Fibroblast of skin of right quadriceps (primary cell): ENCODE data around the gene OXSM.
A peak's percentile ranks its signal among the peaks of the same experiment; 100 is the strongest.

Experiments used
- DNase-seq: peaks from one replicate; pipeline ENCODE4 v3.0.0-alpha.2; 2013

Gene OXSM

GRCh38 chr3:25812644-25813043, 22.8 kb downstream of the OXSM start:
- no peak for DNase-seq

DNA sequence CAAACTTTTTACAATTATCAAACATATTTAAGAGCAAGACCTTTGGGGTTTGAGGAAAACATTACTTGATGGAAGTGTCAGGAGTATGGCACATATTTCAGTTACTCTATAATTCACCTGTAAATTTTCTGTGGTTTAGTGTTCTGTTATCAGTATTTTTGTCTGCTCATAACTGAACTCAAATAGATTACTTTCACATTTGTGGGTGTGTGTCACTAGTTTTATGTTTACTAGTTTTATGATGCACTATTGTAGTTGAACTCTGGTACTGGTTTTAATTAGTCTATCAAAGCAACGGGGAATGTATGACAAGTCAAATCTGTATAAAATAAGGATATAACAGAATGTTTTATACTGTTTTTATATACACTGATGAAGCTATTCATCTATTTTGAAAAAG, 27.2 kb downstream of the OXSM start:
- no peak for DNase-seq

- no peak for DNase-seq
These were observed 27.7 kb downstream of the OXSM start for GRCh38 chr3:25817638-25818037.

DNA sequence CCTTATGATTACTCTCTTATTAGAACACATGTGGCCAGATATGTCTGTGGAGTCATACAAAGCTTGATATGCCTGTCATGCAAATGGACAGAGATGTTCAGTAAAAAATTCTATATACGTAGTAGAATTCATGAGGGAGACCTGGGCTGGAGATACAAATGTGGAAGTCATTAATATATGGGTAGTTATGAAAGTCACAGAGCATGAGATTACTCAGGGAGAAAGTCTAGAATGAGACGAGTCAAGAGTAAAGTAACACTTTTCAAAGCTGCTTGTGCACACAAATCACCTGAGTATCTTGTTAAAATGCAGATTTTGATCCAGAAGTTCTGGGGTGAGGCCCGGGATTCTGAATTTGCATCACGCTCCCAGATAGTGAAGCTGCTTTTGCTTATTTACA, 28.4 kb downstream of the OXSM start:
- DNase-seq, result no peak

- peak; percentile 88 for DNase-seq
These were observed 30.5 kb downstream of the OXSM start for GRCh38 chr3:25820366-25820765.

DNA sequence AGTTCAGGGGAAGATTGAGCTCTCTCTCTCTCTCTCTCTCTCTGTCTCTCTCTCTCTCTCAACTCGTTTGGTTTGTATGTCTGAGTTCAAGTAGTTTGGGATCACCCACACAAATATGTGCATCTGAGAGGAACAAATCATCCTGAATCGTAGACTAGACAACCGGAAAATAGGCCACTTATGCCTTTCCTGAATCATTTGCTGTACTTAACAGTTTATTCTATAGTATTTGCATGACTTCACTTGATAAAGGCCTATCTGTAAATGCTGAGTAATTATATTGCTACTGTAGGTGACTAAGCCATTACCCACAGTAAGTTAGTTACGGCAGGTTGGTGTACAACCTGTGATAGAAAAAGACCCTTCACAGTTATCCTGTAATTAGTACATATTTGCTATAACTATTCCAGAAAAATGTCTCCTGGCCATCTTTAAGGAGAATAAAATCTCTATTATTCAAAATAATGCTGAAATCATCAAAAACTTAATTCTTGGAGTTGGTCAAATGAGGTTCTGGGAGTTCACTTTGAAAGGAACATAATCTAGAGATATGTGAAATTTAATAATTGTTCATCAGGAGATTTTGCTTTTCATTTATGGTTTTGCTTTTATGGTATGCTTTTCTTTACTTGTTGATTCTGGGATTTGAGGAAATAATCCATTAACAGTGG, 31.1 kb downstream of the OXSM start:
- no peak for DNase-seq

DNA sequence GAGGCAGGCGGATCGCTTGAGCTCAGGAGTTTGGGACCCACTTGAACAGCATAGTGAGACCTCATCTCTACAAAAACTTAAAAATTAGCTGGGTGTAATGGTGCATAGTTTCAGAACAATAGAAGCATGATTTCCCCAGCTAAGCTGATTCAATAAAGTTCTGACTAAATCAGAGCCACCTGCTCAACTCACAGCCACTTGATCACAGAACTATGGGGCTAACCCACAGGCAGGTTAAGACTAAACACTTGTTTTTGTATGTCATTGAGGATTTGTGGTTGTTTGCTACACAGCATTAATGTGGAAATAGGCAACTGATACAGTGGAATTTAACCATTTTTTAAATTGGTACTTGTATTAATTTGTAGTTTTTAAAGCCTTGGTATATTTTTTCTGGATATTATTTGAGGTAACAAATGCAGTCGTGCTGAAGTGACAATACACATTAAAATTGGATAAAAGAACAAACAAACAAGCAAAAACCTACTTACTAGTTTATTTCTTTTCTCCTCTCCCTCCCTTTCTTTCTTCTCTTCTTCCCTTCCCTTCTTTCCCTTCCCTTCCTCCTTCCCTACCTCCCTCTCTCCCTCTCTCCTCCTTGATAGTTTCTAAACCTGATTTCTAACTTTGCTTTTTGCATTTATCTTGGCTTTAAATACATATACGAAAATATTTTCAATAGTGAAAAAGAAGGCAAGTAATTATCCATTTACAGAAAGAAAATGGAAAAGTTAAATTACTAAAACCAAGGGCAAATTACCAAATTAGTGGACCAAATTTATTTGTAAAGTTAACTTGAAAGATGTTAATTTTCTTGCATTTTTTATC, 32.1 kb downstream of the OXSM start:
- DNase-seq, result no peak

DNA sequence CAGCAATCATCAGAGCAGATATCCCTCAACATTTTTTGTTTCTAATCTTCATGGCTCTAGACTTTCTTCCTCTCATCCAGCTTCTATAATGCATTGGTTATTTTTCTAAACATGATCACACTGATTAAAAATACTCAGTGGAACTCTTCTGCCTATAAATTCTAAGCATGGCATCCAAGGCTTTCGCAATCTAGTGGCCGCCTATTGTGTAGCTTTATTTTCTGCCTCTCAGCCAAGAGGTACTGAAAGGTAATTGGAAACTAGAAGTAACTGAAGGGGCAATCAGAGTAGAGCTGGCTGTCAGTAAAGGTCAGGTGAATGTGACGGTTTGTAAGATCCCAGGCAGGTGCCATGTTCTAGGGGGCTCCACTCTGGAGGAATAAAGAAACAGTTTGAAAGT, 33.4 kb downstream of the OXSM start:
- DNase-seq, result no peak

- DNase-seq, result no peak
These were observed 36.6 kb downstream of the OXSM start for GRCh38 chr3:25826510-25826909.

DNA sequence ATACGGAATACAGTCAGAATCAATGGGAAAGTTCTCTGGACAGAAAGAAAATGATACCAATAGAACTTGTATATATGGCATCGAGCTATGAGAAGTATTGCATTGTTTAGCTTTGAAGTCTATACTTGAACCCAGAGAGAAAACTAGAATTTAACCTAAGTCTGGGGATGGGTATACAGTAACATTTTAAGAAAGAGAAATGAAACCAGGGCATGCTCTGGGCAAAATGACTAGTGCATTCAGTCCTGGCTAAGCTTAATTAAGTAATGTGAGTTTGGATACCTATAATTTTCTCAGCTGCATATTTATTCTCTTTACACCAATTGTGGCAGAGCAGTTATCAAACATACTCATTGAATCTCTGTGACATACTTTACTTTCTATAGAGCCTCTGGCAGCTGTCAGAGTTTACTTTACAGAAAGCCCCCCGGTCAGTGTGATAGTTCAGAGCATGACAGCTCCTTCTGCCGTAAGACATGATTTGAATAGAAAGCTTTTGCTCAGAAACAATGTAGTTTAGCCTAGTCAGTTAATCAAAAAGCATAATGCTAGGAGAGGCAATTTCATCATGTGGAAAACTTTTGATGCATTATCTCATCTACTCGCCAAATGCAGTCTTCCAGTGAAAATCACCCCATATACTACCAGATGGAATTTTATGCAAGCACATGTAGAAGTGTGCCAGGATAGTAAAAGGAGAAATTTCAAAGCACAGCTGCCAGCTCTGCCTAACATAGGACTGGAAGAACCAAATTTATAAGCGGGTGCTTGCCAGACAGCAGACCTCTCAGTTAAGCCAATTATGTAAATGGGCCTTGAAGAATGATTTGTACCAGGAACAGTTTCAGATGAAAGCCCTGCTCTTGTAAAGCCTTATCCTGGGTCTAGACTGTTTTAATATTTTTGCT, 40.7 kb downstream of the OXSM start:
- no peak for DNase-seq

DNA sequence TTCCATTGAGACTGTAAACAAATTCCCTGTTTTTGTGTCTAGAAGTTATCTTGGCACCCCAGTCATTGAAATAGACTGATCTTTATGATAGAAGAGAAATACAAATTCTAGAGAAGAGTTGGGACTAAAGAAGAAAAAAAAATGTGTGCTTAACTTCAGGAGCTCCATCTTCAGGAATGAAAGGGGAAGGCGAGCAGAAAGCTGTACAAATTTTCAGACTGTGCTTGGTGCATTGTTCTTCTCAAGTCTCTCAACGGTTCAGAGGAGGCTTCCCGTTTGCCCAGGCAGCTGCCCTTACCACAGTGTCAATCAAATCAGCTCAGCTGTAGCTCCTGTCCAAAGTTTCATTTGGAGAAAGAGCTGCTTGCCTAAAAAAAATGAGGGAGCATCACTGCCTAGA, 41.7 kb downstream of the OXSM start:
- DNase-seq, result peak; percentile 19

GRCh38 chr3:25834346-25834745, 44.5 kb downstream of the OXSM start:
- DNase-seq, result no peak

DNA sequence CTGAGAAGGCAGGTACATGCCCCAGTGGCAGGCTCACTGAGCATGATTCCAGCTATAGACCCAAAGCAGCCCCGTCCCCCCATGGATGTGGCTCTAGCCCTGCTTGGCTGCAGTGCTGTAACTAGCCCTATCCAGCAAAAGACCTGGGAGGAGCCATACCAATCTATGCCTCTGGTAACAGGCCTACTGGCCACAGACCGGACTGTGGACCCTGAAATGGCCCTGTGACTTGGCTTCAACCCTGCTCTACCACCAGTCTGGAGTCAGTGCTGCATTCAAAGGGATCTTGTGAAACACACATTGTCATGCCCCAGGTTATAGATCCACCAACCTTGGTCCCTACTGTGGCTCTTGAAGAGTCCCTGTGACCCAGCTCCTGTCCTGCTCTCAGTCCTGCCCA, 46.7 kb downstream of the OXSM start:
- DNase-seq, result no peak

DNA sequence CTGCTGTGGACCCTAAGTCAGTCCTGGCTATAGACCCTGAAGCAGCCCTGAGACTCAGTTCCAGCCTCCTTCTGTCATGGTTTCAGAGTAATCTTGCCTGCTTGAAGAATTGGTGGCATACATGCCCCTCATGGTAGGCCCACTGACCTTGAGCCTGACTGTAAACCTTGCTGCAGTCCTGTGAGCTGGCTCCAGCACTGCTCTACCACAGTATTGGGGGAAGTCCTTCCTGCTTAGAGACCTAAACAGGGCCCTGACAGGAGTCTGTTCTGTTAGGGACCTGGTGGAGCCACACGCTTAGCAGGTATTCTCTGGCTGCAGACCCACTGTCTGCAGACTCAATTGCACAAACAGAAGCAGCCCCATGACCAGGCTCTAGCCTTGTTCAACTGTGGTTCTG, 47.1 kb downstream of the OXSM start:
- DNase-seq, result no peak

- no peak for DNase-seq
These were observed 50.2 kb downstream of the OXSM start for GRCh38 chr3:25840099-25840498.

DNA sequence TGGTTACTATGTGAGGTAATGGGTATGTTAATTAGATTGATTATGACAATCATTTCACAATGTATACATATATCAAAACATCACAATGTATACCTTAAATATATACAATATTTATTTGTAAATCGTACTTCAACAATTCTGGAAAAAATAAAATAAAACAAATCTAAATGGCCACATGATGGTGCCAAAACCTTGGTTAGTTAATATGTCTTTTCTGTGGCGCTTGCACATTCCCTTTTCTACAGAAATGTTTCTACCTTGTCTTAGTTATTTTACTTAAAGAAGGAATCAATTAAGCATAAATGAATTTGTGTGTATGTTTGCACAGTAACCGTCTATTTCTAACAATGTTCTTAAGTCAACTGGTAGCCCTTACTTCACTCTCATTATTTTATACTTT, 53.4 kb downstream of the OXSM start:
- no peak for DNase-seq
